ENCODE measurements around the gene ABR. TPM values are rescaled to one million over a fixed set of nuclear protein-coding genes. Genes with fewer than 3 reads are reported as not detected.

ABR gene
- total RNA-seq, result 156 and 163 TPM in 2 replicates

DNA sequence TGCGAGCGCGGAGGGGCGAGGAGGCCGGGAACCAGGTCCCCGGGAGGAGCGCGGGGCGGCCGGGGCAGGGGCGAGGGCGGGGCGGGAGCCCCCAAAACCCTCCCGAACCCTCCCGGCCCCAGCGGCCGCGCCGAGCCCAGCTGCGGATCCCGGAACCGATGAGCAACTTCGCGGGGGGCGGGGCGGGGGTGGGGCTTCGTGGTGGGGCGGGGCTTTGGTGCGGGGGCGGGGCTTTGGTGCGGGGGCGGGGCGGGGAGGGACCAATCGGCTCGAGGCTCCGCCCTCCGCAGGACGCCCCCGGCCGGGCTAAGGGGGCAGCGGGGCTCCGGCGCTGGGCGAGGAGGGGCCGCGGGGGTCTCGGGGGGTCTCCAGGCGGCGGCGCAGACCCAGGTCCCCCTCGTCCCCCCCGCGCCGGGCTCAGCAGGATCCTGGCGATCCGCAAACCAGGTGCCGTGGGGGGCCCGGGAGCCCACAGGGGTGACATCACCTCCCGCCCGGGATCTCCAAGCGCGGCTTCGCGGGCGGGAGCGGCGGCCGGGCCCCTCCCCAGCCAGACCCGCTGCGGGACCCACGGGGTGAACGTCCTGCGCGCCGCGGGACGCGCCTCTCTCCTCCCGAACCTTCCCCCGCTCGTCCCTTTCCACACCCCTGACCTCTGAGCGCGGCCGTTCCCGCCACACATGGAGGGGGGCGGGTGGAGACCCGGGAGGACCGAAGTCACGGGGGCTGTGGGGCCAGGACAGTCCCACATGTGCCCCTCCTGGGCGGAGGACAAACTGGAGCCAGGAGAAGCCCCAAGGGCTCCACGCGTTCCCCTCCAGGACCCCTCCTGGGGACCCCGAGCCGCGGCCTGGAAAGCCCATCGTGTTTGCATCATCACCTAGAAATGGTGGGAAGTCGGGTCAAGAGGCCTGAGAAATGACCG lies at the start of gene ABR:
Gene ABR, minus strand, starts transcription at position 164 of the 925 bp plus-strand sequence. CDS start 254 bp downstream, outside the sequence.
- Histone ChIP-seq H3K27ac (ENCODE audit: low read depth, low read length) (no peak within 1 kb of the TSS), H3K4me2 (ENCODE audit: insufficient read depth, low read length) (peak within 1 kb of the TSS; percentile 81), H3K36me3 (ENCODE audit: insufficient read depth, low read length) (no peaks in the 10 kb centered on the region), H3K4me1 (ENCODE audit: insufficient read depth, low read length) (peaks cover 13% of the 10 kb centered on the region), H2AFZ (ENCODE audit: low read length) (no peak within 1 kb of the TSS), H3K79me2 (ENCODE audit: insufficient read depth, low read length) (peaks cover 3% of the 10 kb centered on the region), H3K9me3 (ENCODE audit: low read depth, low read length) (no peaks in the 10 kb centered on the region), H3K4me3 (ENCODE audit: insufficient read depth, low read length) (peak within 1 kb of the TSS; percentile 83), H4K20me1 (ENCODE audit: insufficient read depth, low read length) (peaks cover 19% of the 10 kb centered on the region), H3K27me3 (ENCODE audit: insufficient read depth, low read length) (peaks cover 6% of the 10 kb centered on the region)
- DNase-seq (ENCODE audit: insufficient read length, low spot score, missing footprints), result peak; percentile 96
- TF ChIP-seq, protein P1, sequence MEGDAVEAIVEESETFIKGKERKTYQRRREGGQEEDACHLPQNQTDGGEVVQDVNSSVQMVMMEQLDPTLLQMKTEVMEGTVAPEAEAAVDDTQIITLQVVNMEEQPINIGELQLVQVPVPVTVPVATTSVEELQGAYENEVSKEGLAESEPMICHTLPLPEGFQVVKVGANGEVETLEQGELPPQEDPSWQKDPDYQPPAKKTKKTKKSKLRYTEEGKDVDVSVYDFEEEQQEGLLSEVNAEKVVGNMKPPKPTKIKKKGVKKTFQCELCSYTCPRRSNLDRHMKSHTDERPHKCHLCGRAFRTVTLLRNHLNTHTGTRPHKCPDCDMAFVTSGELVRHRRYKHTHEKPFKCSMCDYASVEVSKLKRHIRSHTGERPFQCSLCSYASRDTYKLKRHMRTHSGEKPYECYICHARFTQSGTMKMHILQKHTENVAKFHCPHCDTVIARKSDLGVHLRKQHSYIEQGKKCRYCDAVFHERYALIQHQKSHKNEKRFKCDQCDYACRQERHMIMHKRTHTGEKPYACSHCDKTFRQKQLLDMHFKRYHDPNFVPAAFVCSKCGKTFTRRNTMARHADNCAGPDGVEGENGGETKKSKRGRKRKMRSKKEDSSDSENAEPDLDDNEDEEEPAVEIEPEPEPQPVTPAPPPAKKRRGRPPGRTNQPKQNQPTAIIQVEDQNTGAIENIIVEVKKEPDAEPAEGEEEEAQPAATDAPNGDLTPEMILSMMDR (IDR thresholded peaks at IDR 0.05; ENCODE audit: extremely low read depth, low read depth, low read length), result no peak

DNA sequence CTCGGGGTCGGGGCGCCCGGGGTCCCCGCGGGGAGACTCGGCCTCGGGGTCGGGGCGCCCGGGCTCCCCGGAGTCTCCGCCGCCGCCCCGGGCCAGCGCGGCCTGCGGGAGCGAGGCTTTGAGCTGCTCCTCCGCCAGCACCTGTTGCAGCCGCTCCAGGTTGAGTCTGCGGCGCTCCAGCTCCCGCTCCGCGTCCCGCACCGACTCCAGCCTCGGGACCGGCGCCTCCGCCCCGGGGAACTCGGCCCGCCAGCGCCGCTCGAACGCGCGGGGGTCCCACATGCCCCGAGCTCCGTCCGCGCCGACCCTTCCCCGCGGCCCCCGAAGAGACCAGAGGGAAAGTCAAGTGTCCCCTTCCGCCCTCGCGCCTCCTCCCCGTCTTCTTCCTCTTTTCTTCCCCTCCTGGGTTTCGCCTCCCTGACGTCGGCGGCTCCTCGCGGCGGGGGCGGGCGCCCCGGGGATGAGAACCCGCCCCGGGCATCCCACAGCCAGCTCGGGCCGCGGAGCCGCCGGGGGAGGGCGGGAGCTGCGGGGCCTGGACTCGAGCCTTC lies 49.6 kb upstream of the ABR start:
- H3K4me3 ChIP-seq (ENCODE audit: insufficient read depth, low read length), result peak overlapping the region; percentile 53
- H3K79me2 ChIP-seq (ENCODE audit: insufficient read depth, low read length), result no peaks in the 10 kb centered on the region
- no peak overlapping the region for H3K27ac ChIP-seq (ENCODE audit: low read depth, low read length)
- H3K4me1 ChIP-seq (ENCODE audit: insufficient read depth, low read length), result peaks cover 10% of the 10 kb centered on the region
- no peaks in the 10 kb centered on the region for H4K20me1 ChIP-seq (ENCODE audit: insufficient read depth, low read length)
- no peaks in the 10 kb centered on the region for H3K9me3 ChIP-seq (ENCODE audit: low read depth, low read length)
- peaks cover 45% of the 10 kb centered on the region for H3K27me3 ChIP-seq (ENCODE audit: insufficient read depth, low read length)
- H3K36me3 ChIP-seq (ENCODE audit: insufficient read depth, low read length), result no peaks in the 10 kb centered on the region
- DNase-seq (ENCODE audit: insufficient read length, low spot score, missing footprints), result peak; percentile 94
- no peak overlapping the region for H2AFZ ChIP-seq (ENCODE audit: low read length)
- TF ChIP-seq, protein P1 (IDR thresholded peaks at IDR 0.05; ENCODE audit: extremely low read depth, low read depth, low read length), result no peak
- H3K4me2 ChIP-seq (ENCODE audit: insufficient read depth, low read length), result peak overlapping the region; percentile 78

GRCh38 chr17:1228781-1229348 lies 49.1 kb upstream of the ABR start:
- Histone ChIP-seq H3K27me3 (ENCODE audit: insufficient read depth, low read length) (peaks cover 45% of the 10 kb centered on the region), H3K4me2 (ENCODE audit: insufficient read depth, low read length) (no peak overlapping the region), H4K20me1 (ENCODE audit: insufficient read depth, low read length) (no peaks in the 10 kb centered on the region), H3K27ac (ENCODE audit: low read depth, low read length) (no peak overlapping the region), H3K4me3 (ENCODE audit: insufficient read depth, low read length) (no peak overlapping the region), H3K36me3 (ENCODE audit: insufficient read depth, low read length) (no peaks in the 10 kb centered on the region), H3K4me1 (ENCODE audit: insufficient read depth, low read length) (peaks cover 10% of the 10 kb centered on the region), H3K9me3 (ENCODE audit: low read depth, low read length) (no peaks in the 10 kb centered on the region), H3K79me2 (ENCODE audit: insufficient read depth, low read length) (no peaks in the 10 kb centered on the region), H2AFZ (ENCODE audit: low read length) (no peak overlapping the region)
- DNase-seq (ENCODE audit: insufficient read length, low spot score, missing footprints), result no peak
- TF ChIP-seq, protein P1 (IDR thresholded peaks at IDR 0.05; ENCODE audit: extremely low read depth, low read depth, low read length), result no peak
